ENCODE results near the gene RNF115.
"Not testable (repeated sequence)": the region's sequence is repeated elsewhere in the genome, so short reads cannot be mapped to it uniquely, and the experiment has no call there.

Gene RNF115

GRCh38 chr1:145827966-145828365 lies 4.1 kb upstream of the RNF115 start:
- no peak for DNase-seq (ENCODE audit: low read depth in 2 of 2)

DNA sequence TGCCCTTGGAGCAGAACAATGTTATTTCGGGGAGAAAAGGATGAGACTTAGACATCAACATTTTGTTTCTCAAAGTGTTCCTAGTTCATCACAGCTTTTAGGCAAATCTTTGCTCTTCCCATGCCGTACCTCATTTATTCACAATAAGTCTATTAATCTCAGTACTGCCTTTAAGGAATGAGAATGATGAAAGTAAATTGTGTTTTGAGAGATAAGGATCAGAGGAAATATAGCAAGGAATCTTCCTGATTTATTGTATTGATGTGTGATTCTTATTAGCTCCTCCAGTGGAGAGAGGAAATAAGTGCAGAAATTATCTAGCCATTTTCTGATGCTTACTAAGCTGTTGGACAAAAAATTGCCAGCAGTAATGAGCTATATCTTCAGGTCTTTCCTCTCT lies 2.1 kb upstream of the RNF115 start:
- DNase-seq (ENCODE audit: low read depth in 2 of 2), result no peak

DNA sequence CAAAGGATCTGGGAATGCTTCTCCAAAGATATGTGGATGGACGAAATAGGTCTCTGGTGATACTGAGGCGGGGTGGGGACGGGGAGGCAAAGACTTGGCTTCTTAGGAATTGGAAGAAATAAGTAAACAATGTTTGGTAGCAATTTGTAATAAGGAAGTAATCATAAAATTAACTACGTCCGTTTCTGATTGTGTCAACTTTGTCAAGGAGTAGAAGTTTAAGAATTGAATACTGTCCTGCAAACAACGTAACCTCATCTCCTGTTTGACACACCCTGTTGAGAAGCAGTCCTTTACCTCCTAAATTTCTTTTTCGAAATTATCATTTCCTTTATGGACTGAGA lies 576 bp upstream of the RNF115 start:
- no peak for DNase-seq (ENCODE audit: low read depth in 2 of 2)

DNA sequence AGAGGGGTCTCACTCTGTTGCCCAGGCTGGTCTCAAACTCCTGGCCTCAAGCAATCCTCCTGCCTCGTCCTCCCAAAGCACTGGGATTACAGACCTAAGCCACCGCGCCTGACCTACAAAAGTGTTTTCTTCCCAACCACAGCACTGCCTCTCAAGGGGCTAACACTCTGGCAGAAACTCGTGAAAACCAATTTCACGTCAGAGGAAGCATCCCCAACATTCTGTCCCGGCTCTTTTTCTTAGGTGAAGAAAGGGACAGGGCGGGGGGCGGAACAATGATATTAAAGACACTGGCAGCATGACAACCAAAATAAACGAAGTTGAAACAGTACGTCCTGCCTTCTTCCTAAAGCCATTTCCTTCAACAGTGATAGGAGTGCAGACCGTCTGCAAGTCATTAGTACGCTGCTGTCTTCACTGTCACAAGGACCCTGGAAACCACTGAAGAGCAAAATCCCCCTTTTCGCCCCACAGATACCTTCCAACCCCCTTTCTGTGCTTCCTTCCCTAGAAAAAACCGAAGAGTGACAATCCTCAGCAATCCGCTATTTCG lies 1.0 kb downstream of the RNF115 start:
- DNase-seq (ENCODE audit: low read depth in 2 of 2), result not testable (repeated sequence)

GRCh38 chr1:145818095-145818494 lies 5.8 kb downstream of the RNF115 start:
- DNase-seq (ENCODE audit: low read depth in 2 of 2), result not testable (repeated sequence)

DNA sequence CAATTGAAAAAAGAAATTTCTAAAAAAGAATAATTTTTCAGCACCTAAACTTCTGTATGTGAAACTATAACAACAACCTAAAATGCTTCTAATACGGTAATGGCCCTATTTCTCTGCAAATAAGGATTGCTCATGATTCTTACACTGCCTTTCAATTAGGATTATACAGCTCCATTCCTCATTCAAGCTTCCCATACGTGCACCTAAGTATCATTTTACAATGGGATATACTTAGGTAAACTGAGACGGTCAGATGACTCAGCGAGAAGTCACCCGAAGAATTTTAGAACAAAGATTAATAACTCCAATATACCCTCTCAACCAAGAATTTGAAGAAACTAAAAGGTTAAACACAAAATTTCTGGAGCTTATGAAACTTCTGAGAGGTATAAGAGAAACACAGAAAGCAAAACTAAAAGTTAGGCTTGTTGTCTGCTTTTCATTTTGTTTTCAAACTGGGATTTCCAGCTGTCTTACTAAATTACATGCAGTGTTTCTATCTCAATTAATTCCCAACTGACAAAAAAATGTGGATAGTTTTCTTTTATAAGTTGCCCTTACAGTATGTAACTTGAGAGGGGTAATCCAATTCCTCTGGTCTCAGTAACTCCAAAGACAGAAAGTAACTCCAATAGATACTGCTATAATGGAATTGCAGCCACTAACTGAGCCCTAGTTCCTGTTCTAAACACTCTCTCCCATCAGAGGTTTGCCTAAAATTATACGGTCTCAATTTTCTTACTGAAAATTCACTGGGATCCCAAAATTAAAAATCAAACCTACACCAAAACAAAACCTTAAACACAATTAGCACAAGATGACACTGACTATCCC lies 10.7 kb downstream of the RNF115 start:
- not testable (repeated sequence) for DNase-seq (ENCODE audit: low read depth in 2 of 2)

- no peak for DNase-seq (ENCODE audit: low read depth in 2 of 2)
Observed at GRCh38 chr1:145806844-145807243, 17.1 kb downstream of the RNF115 start.

DNA sequence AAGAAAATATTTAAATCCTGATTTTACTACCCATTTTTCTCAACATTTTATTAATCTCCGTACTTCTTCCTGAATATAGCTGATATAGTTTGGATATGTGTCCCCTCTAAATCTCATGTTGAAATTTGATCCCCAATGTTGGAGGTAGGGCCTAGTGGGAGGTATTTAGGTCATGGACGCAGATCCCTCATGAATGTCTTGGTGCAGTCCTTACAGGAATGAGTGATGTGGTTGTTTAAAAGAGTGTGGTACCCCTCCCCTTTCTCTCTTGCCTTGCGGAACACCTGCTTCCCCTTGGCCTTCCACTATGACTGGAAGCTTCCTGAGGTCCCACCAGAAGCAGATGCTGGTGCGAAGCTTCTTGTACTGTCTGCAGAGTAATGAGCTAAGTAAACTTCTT lies 17.5 kb downstream of the RNF115 start:
- no peak for DNase-seq (ENCODE audit: low read depth in 2 of 2)

GRCh38 chr1:145805057-145805456 lies 18.8 kb downstream of the RNF115 start:
- no peak for DNase-seq (ENCODE audit: low read depth in 2 of 2)

- no peak for DNase-seq (ENCODE audit: low read depth in 2 of 2)
Observed at GRCh38 chr1:145804235-145805045, 19.5 kb downstream of the RNF115 start.

DNA sequence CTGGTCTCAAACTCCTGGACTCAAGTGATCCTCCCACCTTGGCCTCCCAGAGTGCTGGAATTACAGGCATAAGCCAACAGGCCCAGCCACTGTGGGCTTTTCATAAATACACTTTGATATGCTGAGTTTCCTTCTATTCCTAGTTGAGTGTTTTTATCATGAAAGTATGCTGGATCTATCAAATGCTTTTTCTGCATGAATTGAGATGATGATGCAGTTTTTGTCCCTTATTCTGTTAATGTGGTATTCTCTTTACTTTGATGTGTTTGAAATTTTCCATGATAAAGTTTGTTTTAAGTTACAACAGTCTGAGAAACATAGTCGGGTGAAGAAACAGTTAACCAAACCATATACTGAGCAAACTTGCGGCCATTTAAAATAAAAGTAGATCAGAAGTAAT lies 24.1 kb downstream of the RNF115 start:
- DNase-seq (ENCODE audit: low read depth in 2 of 2), result no peak

DNA sequence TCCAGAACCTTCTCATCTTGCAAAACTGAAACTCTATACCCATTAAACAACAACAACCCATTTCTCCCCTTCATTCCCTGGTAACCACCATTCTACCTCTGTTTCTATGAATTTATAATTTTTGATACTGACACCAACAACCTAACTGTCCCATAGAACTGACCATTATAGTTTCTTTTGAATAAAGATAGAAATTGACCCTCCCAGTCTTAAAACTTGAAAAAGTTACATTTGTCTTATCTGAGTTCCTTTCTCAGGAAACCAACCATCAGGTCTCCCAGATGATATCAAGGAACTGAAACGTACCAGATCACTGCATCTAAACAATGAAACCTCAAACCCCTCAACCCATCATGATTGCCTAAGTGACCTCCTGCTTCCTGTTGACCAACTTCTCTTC lies 27.1 kb downstream of the RNF115 start:
- DNase-seq (ENCODE audit: low read depth in 2 of 2), result no peak

- no peak for DNase-seq (ENCODE audit: low read depth in 2 of 2)
Observed at GRCh38 chr1:145795257-145795881, 28.5 kb downstream of the RNF115 start.

GRCh38 chr1:145792484-145792883 lies 31.4 kb downstream of the RNF115 start:
- DNase-seq (ENCODE audit: low read depth in 2 of 2), result no peak

DNA sequence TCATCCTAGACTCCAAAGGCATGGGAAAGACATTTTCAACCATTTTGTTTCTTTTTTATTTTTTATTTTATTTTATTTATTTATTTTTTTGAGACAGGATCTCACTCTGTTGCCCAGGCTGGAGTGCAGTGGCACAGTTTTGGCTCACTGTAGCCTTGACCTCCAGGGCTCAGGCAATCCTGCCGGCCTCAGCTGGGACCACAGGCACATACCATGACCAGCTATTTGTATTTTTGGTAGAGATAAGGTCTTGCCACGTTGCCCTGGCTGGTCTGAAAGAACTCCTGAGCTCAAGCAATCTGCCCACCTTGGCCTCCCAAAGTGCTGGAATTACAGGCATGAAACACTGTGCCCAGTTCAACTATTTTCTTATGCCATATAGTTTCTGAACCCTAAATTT lies 32.0 kb downstream of the RNF115 start:
- not testable (repeated sequence) for DNase-seq (ENCODE audit: low read depth in 2 of 2)

DNA sequence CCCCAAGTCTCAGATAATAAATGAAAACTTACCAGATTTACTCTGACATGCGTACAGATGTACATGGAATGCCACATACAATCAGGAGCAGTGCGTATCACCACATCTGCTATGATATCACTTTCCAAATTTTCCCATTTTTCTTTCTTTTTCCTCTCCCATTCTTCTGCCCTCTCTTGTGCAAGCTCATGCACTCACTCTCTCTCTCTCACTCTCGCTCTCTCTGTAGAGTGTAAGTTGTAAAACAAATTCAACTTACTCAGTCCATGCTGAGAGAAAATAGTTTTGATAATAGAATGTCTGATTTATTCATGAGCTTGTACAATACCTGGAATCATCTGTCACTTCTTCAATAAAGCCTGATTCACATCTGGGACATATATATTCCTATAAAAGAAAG lies 35.3 kb downstream of the RNF115 start:
- no peak for DNase-seq (ENCODE audit: low read depth in 2 of 2)

DNA sequence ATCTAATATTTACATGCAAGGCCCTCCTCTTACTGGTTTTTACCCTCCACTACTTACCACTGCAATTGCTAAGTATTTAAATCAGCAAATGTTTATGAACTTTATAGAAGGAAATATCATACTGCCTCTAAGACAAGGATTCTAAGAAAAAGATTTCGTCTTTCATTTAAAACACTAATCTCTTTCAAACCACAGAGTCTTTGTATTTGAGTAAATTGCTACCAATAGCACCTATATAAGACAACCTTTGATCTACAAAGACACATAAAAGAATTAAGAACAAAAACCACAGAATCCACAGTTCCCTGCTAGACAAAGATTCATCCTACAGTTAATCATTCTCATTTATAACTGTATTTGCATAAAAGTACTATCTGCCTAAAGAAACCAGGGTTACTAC lies 37.6 kb downstream of the RNF115 start:
- no peak for DNase-seq (ENCODE audit: low read depth in 2 of 2)

DNA sequence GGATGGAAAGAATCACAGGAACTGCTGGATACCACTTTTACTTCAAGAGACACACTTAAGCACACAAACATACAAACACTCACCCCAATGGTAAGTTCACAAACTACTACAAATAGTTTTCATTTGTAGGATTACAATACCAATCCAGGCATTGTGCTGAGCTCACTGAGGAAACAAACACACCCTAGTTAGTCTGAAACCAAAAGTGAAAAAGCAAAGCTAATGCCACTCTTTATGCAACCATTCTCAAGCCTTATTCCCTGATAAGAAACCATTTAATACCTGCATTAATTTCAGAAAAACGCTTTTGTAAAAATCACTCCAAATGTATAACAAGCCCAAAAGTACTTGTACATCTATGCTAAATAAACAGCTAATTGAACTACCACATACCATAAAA lies 38.3 kb downstream of the RNF115 start:
- DNase-seq (ENCODE audit: low read depth in 2 of 2), result no peak

- no peak for DNase-seq (ENCODE audit: low read depth in 2 of 2)
Observed at GRCh38 chr1:145784409-145784808, 39.5 kb downstream of the RNF115 start.

DNA sequence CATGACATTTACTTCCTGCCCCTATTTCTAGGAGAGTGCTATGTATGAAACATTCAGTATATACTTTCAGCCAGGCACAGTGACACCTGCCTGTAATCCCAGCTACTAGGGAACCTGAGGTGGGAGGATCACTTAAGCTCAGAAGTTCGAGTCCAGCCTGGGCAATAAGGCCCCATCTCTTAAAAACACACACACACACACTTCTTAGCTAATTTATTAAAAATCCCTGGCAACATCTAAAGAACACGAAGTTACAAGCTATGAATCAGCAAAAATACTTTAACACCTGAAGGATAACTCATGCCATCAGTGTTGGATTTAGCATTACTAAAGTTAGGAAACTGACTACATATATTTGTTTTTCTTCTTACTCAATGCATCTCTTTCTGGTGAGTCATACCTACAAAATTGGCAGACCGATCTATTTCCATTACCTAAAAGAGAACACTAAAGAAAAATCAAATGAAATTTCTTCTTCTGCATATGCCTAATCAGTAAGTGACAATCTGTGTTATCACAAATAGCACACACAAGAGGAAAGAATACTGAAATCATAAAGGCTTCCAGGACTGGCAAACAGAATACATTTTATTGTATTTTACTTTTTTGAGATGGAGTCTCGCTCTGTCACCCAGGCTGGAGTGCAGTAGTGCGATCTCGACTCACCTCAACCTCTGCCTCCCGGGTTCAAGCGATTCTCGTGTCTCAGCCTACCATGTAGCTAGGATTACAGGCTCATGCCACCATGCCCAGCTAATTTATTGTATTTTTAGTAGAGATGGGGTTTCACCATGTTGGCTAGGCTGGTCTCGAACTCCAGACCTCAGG lies 41.4 kb downstream of the RNF115 start:
- no peak for DNase-seq (ENCODE audit: low read depth in 2 of 2)

DNA sequence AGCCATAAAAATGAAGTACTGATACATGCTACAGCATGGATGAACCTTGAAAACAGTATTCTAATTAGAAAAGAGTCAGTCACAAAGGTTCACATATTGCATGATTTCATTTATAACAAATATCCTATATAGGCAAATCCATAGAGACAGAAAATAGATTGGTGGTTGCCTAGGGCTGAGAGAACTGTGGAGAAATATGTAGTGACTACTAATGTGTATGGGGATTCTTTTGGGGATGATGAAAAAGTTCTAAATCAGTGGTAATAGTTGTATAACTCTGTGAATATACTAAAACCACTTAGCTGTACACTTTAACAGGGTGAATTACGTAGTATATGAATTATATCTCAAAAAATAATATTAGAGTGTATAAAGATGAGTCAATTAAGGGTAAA lies 45.8 kb downstream of the RNF115 start:
- no peak for DNase-seq (ENCODE audit: low read depth in 2 of 2)
